Measurements from ENCODE around the gene AKR7A3.
A peak's percentile ranks its signal among the peaks of the same experiment; 100 is the strongest.

AKR7A3 gene

GRCh38 chr1:19311503-19311930 is 22.9 kb upstream of the AKR7A3 start:
- H3K4me3 ChIP-seq (ENCODE audit: low read depth, low read length) = peak overlapping the region; percentile 52
- no peaks in the 10 kb centered on the region for H3K4me1 ChIP-seq
- TF ChIP-seq CTCF (IDR thresholded peaks at IDR 0.05; ENCODE audit: low read depth, low read length) = no peak
- no peaks in the 10 kb centered on the region for H3K9me3 ChIP-seq
- no peaks in the 10 kb centered on the region; the same call in 1 of the 2 replicates for H3K36me3 ChIP-seq
- peak; percentile 20 for DNase-seq
- H3K27me3 ChIP-seq = no peaks in the 10 kb centered on the region

- Histone ChIP-seq H3K4me3 (ENCODE audit: low read depth, low read length) (peak overlapping the region; percentile 52), H3K27me3 (no peaks in the 10 kb centered on the region), H3K9me3 (no peaks in the 10 kb centered on the region), H3K36me3 (no peaks in the 10 kb centered on the region; the same call in 1 of the 2 replicates), H3K4me1 (no peaks in the 10 kb centered on the region)
- DNase-seq = no peak
- no peak for TF ChIP-seq CTCF (IDR thresholded peaks at IDR 0.05; ENCODE audit: low read depth, low read length)
Observed at GRCh38 chr1:19310720-19311502, 22.3 kb upstream of the AKR7A3 start.

- no peak for TF ChIP-seq CTCF (IDR thresholded peaks at IDR 0.05; ENCODE audit: low read depth, low read length)
- no peaks in the 10 kb centered on the region for H3K9me3 ChIP-seq
- no peak overlapping the region for H3K4me3 ChIP-seq (ENCODE audit: low read depth, low read length)
- no peaks in the 10 kb centered on the region for H3K27me3 ChIP-seq
- no peaks in the 10 kb centered on the region for H3K4me1 ChIP-seq
- no peak for DNase-seq
- no peaks in the 10 kb centered on the region; the same call in 1 of the 2 replicates for H3K36me3 ChIP-seq
Observed at GRCh38 chr1:19310061-19310460, 21.5 kb upstream of the AKR7A3 start.

- Histone ChIP-seq H3K27me3 (no peaks in the 10 kb centered on the region), H3K9me3 (no peaks in the 10 kb centered on the region), H3K4me1 (no peaks in the 10 kb centered on the region), H3K4me3 (ENCODE audit: low read depth, low read length) (no peak overlapping the region), H3K36me3 (no peaks in the 10 kb centered on the region; the same call in 1 of the 2 replicates)
- no peak for TF ChIP-seq CTCF (IDR thresholded peaks at IDR 0.05; ENCODE audit: low read depth, low read length)
- no peak for DNase-seq
Observed at GRCh38 chr1:19309123-19309813, 20.7 kb upstream of the AKR7A3 start.

GRCh38 chr1:19308509-19308907 is 19.9 kb upstream of the AKR7A3 start:
- Histone ChIP-seq H3K4me3 (ENCODE audit: low read depth, low read length) (no peak overlapping the region), H3K36me3 (no peaks in the 10 kb centered on the region; the same call in 1 of the 2 replicates), H3K9me3 (no peaks in the 10 kb centered on the region), H3K27me3 (no peaks in the 10 kb centered on the region), H3K4me1 (no peaks in the 10 kb centered on the region)
- TF ChIP-seq CTCF (IDR thresholded peaks at IDR 0.05; ENCODE audit: low read depth, low read length) = no peak
- no peak for DNase-seq

All from BE2C (cell line).